ENCODE measurements around the gene MYOM1.

Gene MYOM1

GRCh38 chr18:3194947-3195612, 24.7 kb downstream of the MYOM1 start:
- TF ChIP-seq CTCF (IDR thresholded peaks at IDR 0.05) = no peak

GRCh38 chr18:3193331-3193730, 26.4 kb downstream of the MYOM1 start:
- TF ChIP-seq CTCF (IDR thresholded peaks at IDR 0.05) = no peak

GRCh38 chr18:3192752-3193151, 27.0 kb downstream of the MYOM1 start:
- no peak for TF ChIP-seq CTCF (IDR thresholded peaks at IDR 0.05)

GRCh38 chr18:3192286-3192685, 27.5 kb downstream of the MYOM1 start:
- no peak for TF ChIP-seq CTCF (IDR thresholded peaks at IDR 0.05)

GRCh38 chr18:3190610-3191009, 29.2 kb downstream of the MYOM1 start:
- TF ChIP-seq CTCF (IDR thresholded peaks at IDR 0.05) = no peak

- no peak for TF ChIP-seq CTCF (IDR thresholded peaks at IDR 0.05)
Measured at GRCh38 chr18:3189884-3190283, 29.9 kb downstream of the MYOM1 start.

- no peak for TF ChIP-seq CTCF (IDR thresholded peaks at IDR 0.05)
Measured at GRCh38 chr18:3186678-3187658, 32.8 kb downstream of the MYOM1 start.

Data from LNCAP (cell line).